ENCODE results near the gene FDX2.
"Not testable (repeated sequence)": the region's sequence is repeated elsewhere in the genome, so short reads cannot be mapped to it uniquely, and the experiment has no call there.

Gene FDX2

DNA sequence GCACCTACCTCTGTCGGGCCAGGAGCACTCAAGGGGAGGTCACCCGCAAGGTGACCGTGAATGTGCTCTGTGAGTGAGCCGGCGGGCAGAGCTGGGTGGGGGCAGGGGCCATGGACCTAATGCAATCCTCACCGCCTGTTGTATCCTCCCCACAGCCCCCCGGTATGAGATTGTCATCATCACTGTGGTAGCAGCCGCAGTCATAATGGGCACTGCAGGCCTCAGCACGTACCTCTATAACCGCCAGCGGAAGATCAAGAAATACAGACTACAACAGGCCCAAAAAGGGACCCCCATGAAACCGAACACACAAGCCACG, 30.9 kb downstream of the FDX2 start:
- TF ChIP-seq ZFX (IDR thresholded peaks at IDR 0.05), result no peak
- TF ChIP-seq, protein P1, sequence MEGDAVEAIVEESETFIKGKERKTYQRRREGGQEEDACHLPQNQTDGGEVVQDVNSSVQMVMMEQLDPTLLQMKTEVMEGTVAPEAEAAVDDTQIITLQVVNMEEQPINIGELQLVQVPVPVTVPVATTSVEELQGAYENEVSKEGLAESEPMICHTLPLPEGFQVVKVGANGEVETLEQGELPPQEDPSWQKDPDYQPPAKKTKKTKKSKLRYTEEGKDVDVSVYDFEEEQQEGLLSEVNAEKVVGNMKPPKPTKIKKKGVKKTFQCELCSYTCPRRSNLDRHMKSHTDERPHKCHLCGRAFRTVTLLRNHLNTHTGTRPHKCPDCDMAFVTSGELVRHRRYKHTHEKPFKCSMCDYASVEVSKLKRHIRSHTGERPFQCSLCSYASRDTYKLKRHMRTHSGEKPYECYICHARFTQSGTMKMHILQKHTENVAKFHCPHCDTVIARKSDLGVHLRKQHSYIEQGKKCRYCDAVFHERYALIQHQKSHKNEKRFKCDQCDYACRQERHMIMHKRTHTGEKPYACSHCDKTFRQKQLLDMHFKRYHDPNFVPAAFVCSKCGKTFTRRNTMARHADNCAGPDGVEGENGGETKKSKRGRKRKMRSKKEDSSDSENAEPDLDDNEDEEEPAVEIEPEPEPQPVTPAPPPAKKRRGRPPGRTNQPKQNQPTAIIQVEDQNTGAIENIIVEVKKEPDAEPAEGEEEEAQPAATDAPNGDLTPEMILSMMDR (conservative IDR thresholded peaks at IDR 0.05), result no peak
- no peak overlapping the region for H3K27ac ChIP-seq

DNA sequence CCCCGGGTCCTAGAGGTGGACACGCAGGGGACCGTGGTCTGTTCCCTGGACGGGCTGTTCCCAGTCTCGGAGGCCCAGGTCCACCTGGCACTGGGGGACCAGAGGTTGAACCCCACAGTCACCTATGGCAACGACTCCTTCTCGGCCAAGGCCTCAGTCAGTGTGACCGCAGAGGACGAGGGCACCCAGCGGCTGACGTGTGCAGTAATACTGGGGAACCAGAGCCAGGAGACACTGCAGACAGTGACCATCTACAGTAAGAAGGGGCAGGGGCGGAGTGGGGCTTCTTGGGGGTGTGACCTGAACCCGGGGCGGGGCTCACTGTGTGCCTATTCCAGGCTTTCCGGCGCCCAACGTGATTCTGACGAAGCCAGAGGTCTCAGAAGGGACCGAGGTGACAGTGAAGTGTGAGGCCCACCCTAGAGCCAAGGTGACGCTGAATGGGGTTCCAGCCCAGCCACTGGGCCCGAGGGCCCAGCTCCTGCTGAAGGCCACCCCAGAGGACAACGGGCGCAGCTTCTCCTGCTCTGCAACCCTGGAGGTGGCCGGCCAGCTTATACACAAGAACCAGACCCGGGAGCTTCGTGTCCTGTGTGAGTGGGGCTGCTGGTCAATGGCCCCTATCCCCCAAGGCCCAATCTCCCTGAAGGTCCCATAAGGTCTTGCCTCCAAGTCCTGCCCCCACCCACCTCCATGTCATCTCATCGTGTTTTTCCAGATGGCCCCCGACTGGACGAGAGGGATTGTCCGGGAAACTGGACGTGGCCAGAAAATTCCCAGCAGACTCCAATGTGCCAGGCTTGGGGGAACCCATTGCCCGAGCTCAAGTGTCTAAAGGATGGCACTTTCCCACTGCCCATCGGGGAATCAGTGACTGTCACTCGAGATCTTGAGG, 31.5 kb downstream of the FDX2 start:
- no peak for TF ChIP-seq ZFX (IDR thresholded peaks at IDR 0.05)
- TF ChIP-seq, protein P1 (conservative IDR thresholded peaks at IDR 0.05), result no peak
- H3K27ac ChIP-seq, result no peak overlapping the region

DNA sequence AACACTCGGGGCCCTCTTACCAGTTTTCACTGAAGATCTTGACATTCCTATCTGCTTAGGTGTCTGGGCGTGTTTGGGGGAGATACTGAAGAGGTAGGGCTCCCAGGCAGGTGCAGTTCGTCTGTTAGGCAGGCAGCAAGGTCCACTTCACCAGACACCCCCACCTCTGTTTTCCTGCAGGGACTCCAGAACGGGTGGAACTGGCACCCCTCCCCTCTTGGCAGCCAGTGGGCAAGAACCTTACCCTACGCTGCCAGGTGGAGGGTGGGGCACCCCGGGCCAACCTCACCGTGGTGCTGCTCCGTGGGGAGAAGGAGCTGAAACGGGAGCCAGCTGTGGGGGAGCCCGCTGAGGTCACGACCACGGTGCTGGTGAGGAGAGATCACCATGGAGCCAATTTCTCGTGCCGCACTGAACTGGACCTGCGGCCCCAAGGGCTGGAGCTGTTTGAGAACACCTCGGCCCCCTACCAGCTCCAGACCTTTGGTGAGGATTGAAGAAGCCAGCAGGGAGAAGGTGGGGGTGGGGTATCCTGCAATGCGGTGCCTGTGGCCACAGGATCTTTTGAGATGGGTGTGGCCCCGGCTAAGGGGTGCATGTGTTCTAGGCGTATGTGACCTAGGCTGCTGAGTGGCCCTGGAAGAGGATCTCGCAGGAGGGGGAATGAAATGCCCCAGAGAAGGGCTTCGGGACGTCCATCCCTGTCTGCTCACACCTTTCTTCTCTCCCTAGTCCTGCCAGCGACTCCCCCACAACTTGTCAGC, 32.3 kb downstream of the FDX2 start:
- TF ChIP-seq ZFX (IDR thresholded peaks at IDR 0.05), result no peak
- TF ChIP-seq, protein P1 (conservative IDR thresholded peaks at IDR 0.05), result no peak
- H3K27ac ChIP-seq, result no peak overlapping the region

DNA sequence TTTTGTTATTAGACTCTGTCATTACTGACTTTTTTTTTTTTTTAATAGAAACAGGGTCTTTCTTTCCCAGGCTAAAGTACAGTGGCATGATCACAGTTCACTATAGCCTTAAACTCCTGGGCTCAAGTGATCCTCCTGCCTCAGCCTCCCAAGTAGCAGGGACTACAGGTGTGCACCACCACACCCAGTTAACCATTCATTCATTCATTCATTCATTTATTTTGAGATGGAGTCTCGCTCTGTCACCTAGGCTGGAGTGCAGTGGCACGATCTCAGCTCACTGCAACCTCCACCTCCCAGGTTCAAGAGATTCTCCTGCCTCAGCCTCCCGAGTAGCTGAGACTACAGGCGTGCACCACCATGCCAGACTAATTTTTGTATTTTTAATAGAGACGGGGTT, 33.8 kb downstream of the FDX2 start:
- H3K27ac ChIP-seq, result not testable (repeated sequence)

DNA sequence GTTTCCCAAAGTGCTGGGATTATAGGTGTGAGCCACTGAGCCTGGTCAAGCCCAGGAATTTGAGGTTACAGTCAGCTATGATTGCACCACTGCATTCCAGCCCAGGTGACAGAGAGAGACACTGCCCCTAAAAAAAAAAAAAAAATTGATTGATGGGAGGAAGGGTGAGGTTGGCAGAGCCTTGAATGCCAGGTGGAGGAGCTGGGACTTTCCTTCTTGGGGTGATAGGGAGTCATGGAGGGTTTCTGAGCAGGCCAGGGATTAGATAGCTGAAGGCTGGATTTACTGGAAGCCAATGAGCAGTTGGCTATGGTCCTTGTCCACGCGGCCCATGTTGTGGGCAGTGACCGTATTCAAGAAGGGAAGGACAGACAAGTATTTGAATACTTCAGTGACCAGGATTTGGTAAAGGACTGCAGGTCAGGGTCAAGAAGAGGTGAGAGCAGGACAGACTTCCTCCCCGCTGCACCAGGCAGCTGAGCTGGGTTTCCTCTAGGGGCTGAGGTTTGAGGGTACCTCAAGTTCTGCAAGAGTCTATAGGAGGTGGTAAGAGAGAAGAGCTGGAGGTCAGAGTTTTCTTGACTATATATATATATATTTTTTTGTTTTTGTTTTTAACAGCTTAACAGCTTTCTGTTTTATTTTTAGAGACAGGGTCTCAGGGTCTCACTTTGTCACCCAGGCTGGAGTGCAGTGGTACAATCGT, 35.9 kb downstream of the FDX2 start:
- TF ChIP-seq ZFX (IDR thresholded peaks at IDR 0.05), result no peak
- TF ChIP-seq, protein P1 (conservative IDR thresholded peaks at IDR 0.05), result no peak
- H3K27ac ChIP-seq, result no peak overlapping the region

DNA sequence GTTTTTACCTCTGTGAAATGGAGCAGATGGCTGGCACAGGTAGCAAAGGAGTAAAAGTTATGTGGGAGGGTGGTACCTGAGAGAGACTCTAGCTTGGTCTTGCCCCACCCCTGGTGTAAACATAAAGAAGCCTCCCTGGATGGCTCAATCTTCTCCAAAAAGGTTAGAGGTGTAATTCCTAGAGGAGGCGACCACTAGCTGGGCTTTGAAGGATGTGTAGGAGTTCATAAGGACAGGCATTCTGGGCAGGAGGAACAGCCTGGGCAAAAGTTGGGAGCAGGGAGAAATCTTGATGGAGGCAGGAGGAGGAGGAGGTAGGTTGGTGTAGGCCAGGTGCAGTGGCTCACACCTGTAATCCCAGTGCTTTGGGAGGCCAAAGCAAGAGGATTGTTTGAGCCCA, 36.9 kb downstream of the FDX2 start:
- H3K27ac ChIP-seq, result no peak overlapping the region
- TF ChIP-seq ZFX (IDR thresholded peaks at IDR 0.05), result no peak
- TF ChIP-seq, protein P1 (conservative IDR thresholded peaks at IDR 0.05), result no peak

DNA sequence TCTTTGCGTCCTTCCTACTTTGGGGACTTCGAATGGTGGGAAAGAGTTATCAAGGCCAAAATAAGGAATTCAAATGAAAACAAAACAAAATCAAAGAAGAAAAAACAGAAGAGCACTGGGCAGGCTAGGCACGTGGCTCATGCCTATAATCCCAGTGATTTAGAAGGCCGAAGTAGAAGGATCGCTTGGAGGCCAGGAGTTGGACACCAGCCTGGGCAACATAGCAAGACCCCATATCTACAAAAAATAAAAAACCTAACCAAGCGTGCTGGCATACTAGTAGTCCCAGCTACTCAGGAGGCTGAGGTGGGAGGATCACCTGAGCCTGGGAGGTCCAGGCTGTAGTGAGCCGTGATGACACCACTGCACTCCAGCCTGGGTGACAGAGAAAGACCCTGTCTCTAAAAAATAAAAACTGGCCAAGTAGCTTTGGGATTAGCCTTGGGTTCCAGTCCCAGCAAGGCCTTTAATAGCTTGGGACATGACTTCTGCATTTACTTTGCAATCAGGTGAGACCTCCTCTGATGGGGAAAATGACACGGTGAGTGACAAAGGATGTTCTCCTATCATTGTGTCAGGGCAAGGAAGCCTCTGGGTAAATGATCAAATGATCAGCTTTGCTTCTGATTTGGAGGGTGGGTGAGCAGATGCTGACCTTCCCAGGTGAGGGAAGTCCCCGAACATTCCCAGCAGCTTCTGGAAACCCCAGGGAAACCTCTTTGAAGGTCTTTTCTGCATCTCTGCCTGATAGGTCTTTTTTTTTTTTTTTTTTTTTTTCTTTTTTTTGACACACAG, 37.8 kb downstream of the FDX2 start:
- TF ChIP-seq, protein P1 (conservative IDR thresholded peaks at IDR 0.05), result no peak
- no peak for TF ChIP-seq ZFX (IDR thresholded peaks at IDR 0.05)
- H3K27ac ChIP-seq, result no peak overlapping the region

All from C4-2B (cell line).